Heart left ventricle (tissue), 16 donors: ENCODE measurements around the gene ARHGEF12. TPM values are rescaled to one million over a fixed set of nuclear protein-coding genes. Genes with fewer than 3 reads are reported as not detected.

Experiments used
- ATAC-seq, 4 donors: fragments of 200-7000 bp; cut with Tn5 transposase; one replicate each; pipeline ENCODE4 v1.9.1; 2020 to 2022; ENCODE audit warnings: moderate library complexity in 4 of 4, mild to moderate bottlenecking in 3 of 4, moderate number of reproducible peaks in 1 of 4
- DNase-seq, 5 donors: peaks; one replicate each; pipeline ENCODE4 v3.0.0-alpha.2; 2020
- H3K27ac ChIP-seq, 12 donors: fragments of 200-600 bp; sonication (generic) in 4 of 12; one replicate each; pipeline versions ENCODE4 v1.5.0 to v1.8.0; 2016 to 2022; ENCODE audit warnings: mild to moderate bottlenecking in 2 of 12
- H3K27me3 ChIP-seq, 9 donors: fragments of 200-600 bp; sonication (generic) in 2 of 9; one replicate each; pipeline versions ENCODE4 v1.5.1 to v1.8.0; 2016 to 2022; ENCODE audit warnings: mild to moderate bottlenecking in 3 of 9
- H3K36me3 ChIP-seq, 9 donors: fragments of 200-600 bp; sonication (generic) in 2 of 9; one replicate each; pipeline versions ENCODE4 v1.5.0 to v1.8.0; 2018 to 2022; ENCODE audit warnings: mild to moderate bottlenecking in 2 of 9
- H3K4me1 ChIP-seq, 12 donors: fragments of 200-600 bp; sonication (generic) in 4 of 12; one replicate each; pipeline versions ENCODE4 v1.5.0 to v1.8.0; 2016 to 2022; ENCODE audit warnings: mild to moderate bottlenecking in 3 of 12
- H3K4me3 ChIP-seq, 12 donors: fragments of 200-600 bp; sonication (generic) in 4 of 12; one replicate each; pipeline versions ENCODE4 v1.5.0 to v1.8.0; 2017 to 2022; ENCODE audit warnings: mild to moderate bottlenecking in 9 of 12, moderate library complexity in 4 of 12
- H3K9me3 ChIP-seq, 12 donors: fragments of 200-600 bp; sonication (generic) in 4 of 12; one replicate each; pipeline versions ENCODE4 v1.5.0 to v1.8.0; 2016 to 2022; ENCODE audit warnings: mild to moderate bottlenecking in 1 of 12
- POLR2A ChIP-seq, 2 donors: fragments of 450-650 bp; IDR thresholded peaks; one replicate each; pipeline ENCODE4 v1.6.1; 2017; ENCODE audit warnings: antibody characterized with exemption in 2 of 2, mild to moderate bottlenecking in 2 of 2, moderate library complexity in 2 of 2
- WGBS, 4 donors: extraction: QIAGEN DNeasy Blood & Tissue Kit in 2 of 4; methylation state at CpG; one replicate each; pipeline versions ENCODE4 v1.1.5 to v1.1.7; 2013 to 2018; 5-methylcytosine and 5-hydroxymethylcytosine counted together
- intact Hi-C, 10 donors: fragments of 100-400 bp; cut with DNase I; formaldehyde crosslinking; loops; one replicate each; pipeline versions ENCODE4 v1.11.1 to v1.14.2; 2022
- polyA plus RNA-seq, 2 donors: library from polyadenylated mRNA; stranded (reverse); fragments of 200-250 nt; gene quantifications; one replicate each; pipeline ENCODE4 v1.2.3, GENCODE V29; 2013
- total RNA-seq, 9 donors: library from RNA; depleted of rRNA in 2 of 9; stranded (reverse); fragments of >200 nt in 2 of 9; fragmentation: NEBNext Ultra II Directional in 3 of 9; extraction: Animal tissue kit (Norgen Biotek cat#: 25700) in 3 of 9; gene quantifications; one replicate each; pipeline versions ENCODE4 v1.1.0 to v1.2.4, GENCODE V29; 2016 to 2023
- TF ChIP-seq, protein P1 (sequence below), 12 donors: fragments of 200-600 bp; sonication (generic) in 4 of 12; IDR thresholded peaks; one replicate each; pipeline versions ENCODE4 v1.5.0 to v1.8.0; 2018 to 2022; ENCODE audit warnings: antibody characterized with exemption in 12 of 12, mild to moderate bottlenecking in 5 of 12
- donor health status: ischemic (EF 13 %, LVEDD 7.1; RV severe dilation, severe dysfunction).
- donor health status: healthy with polysubstance abuse.
- donor health status: DM: no; HTN: yes; CAD: no.
- donor health status: DM: no; HTN: no; CAD: no.
- donor health status: ischemic (EF 25% LVEDD 6.9; RV normal size, moderate dysfunction).
- donor health status: ischemic (EF 25% LVEDD 5.7; RV mildly dilated, moderate dysfunction).
- donor health status: healthy.
- donor health status: DM: yes; HTN: yes; CAD: no.
- donor health status: ischemic (EF 35%, LVEDD 5.7; RV mildly dilated, moderate dysfunction).
- donor health status: nonischemic (EF 11% LVEDD 7.7; RV severe dilation, severe dysfunction).
- donor health status: DM: yes; HTN: yes; CAD: no.
- donor health status: PGD.
- donor health status: ischemic (EF 29% LVEDD 5.4; RV normal size, mild dysfunction).
- donor health status: nonischemic (EF 23%, LVEDD 6.1; RV moderate dilation, normal function).

The ARHGEF12 gene
- total and polyA plus RNA-seq, 11 donors: 22.0 to 140 (median 112) TPM

DNA sequence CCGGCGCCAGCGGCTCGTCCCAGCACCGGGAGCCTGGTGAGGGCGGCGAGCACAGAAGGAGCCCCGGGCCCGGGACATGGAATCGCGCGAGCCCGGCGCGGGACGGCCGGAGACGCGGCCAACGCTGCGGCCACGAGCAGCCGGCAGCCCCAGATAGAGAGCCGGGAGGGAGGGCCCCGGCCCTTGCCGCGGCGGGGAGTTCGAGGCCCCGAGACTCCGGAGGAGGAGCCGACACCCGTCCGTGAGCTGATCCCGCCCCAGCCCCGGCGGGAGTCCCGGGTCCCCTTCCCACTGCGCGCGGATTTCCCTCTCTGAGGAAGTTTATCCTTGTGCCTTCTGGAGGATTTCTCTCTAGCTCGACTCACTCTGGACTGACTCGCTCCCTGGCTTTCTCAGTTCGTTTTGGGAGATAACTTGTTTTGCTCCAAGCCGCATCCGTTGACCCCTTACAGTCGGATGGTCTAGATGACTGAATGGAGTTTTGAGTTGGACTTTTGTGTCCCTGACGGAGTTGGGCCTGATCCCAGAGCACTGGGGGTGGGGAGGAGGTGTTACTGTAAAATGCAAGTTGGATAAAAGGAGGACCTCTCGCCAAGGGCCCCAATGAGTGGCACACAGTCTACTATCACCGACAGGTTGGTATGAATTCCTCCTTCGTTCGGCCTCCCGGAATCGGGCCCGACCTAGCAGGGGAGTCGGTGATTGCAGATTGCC is 585 bp downstream of the ARHGEF12 start:
- H3K36me3 ChIP-seq: no peaks in the 10 kb centered on the region
- H3K27ac ChIP-seq: peak overlapping the region; percentile 91 to 100 (median 98)
- ATAC-seq (peak in 3 of 4 donors; percentile 21 to 50 (median 30)), DNase-seq (peak; percentile 55 to 79 (median 68))
- intact Hi-C loops: loop anchor here in 9 of 10 donors (5.0 to 10.0 kb wide), 10 partner anchors 41 to 858 kb away; no protein-coding TSS in a partner anchor
- peak overlapping the region; percentile 59 to 99 (median 90) for H3K4me3 ChIP-seq
- H3K9me3 ChIP-seq: no peaks in the 10 kb centered on the region
- TF ChIP-seq POLR2A (IDR thresholded peaks at IDR 0.05): no peak
- TF ChIP-seq, protein P1, sequence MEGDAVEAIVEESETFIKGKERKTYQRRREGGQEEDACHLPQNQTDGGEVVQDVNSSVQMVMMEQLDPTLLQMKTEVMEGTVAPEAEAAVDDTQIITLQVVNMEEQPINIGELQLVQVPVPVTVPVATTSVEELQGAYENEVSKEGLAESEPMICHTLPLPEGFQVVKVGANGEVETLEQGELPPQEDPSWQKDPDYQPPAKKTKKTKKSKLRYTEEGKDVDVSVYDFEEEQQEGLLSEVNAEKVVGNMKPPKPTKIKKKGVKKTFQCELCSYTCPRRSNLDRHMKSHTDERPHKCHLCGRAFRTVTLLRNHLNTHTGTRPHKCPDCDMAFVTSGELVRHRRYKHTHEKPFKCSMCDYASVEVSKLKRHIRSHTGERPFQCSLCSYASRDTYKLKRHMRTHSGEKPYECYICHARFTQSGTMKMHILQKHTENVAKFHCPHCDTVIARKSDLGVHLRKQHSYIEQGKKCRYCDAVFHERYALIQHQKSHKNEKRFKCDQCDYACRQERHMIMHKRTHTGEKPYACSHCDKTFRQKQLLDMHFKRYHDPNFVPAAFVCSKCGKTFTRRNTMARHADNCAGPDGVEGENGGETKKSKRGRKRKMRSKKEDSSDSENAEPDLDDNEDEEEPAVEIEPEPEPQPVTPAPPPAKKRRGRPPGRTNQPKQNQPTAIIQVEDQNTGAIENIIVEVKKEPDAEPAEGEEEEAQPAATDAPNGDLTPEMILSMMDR (IDR thresholded peaks at IDR 0.05): no peak
- H3K27me3 ChIP-seq: peaks cover 0 to 49% (median 0%) of the 10 kb centered on the region in 9 donors
- peaks cover 2 to 65% (median 44%) of the 10 kb centered on the region in 12 donors for H3K4me1 ChIP-seq
- WGBS, 4 donors: 0% methylated on average over 19 to 56 of the region's 56 CpGs

DNA sequence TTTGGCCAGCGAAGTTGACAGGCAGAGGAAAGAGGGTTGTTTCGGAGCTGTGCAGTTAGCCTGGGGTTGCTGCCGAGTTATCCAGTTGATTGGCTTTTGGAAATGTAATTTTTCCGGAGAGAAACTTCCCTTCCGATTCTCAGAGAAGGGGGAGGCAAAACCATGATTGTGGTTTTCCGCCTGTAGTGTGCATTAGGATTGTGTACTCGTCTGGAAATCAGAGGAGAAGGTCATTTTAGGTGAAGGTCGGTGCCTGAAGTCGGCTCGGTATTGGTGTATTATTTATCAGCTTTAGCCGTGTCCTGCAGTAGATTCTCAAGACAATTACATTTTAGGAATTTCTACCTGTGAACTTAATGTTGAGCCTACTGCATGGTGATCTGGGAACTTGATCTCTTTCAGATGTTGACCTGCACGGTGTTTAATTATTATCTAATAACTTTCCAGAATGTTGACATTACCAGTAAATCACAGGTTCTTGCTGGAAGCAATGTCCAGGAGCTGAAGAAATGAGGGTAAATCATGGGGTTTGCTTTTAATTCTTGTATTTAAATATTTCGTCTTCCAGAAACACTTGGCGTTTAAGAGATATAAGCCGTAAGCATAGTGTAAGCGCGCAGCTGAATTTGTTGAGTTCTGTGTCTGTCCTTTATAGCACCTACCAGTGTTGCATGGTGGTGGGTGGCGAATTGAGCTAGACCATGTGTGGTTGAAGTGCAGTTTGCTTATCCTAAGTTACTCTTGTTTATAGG is 1.3 kb downstream of the ARHGEF12 start:
- intact Hi-C loops: loop anchor here in 9 of 10 donors (5.0 to 10.0 kb wide), 10 partner anchors 40 to 857 kb away; no protein-coding TSS in a partner anchor
- Histone ChIP-seq H3K27ac (peak overlapping the region; percentile 91 to 100 (median 98)), H3K4me3 (peak overlapping the region; percentile 59 to 99 (median 90)), H3K36me3 (no peaks in the 10 kb centered on the region), H3K9me3 (no peaks in the 10 kb centered on the region), H3K27me3 (peaks cover 0 to 49% (median 0%) of the 10 kb centered on the region in 9 donors), H3K4me1 (peaks cover 7 to 65% (median 44%) of the 10 kb centered on the region in 12 donors)
- TF ChIP-seq, protein P1 (IDR thresholded peaks at IDR 0.05): no peak
- no peak for TF ChIP-seq POLR2A (IDR thresholded peaks at IDR 0.05)
- peak in 1 of 4 donors; percentile 16 for ATAC-seq
- no peak for DNase-seq
- 2 to 5% (median 3%) methylated on average over 18 of the region's 18 CpGs for WGBS, 4 donors

DNA sequence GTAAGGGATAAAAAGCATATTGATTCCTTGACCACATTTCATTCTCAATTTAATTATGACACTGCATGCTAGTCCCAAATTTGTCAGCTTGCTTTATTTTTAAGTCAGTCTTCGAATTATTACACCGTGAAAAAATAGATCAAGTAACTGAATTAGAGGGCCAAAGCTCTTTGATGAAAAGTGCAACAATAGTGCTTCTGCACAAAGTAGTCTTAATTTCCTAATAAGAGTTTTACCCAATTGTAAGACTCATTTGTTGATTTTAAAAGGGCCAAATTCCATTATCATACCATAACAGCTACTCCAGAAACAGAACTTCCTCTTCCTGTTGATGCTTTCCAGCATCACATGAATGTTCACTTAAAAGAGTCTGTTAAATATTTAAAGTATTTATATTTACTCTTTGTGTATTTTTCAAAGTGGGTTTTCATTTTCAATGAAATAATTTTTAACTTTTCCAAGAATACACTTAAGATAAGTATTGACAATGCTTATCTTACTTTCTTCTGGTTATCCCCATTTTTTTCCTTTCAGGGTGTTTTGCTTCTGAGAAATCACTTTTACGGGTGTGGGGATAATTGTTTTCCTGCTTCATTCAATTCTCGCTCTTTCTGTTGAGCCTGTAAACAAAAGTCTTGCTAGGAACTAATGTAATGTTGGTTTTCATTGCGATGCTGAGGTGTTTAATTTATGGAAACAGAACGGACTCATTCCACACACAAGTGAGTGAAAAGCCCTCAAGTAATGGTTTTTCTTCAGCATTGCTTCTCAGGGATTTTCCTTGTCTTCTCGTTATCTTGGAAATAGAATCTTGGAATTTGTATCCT is 2.1 kb downstream of the ARHGEF12 start:
- intact Hi-C loops: loop anchor here in 9 of 10 donors (5.0 to 10.0 kb wide), 10 partner anchors 39 to 856 kb away; no protein-coding TSS in a partner anchor
- H3K27ac ChIP-seq: peak overlapping the region; percentile 91 to 100 (median 98)
- H3K36me3 ChIP-seq: no peaks in the 10 kb centered on the region
- WGBS, 4 donors: 8 to 12% (median 10%) methylated on average over 7 of the region's 7 CpGs
- peak overlapping the region; percentile 59 to 99 (median 90) for H3K4me3 ChIP-seq
- ATAC-seq: no peak
- peaks cover 7 to 67% (median 48%) of the 10 kb centered on the region in 12 donors for H3K4me1 ChIP-seq
- TF ChIP-seq, protein P1 (IDR thresholded peaks at IDR 0.05): no peak
- TF ChIP-seq POLR2A (IDR thresholded peaks at IDR 0.05): no peak
- H3K27me3 ChIP-seq: peaks cover 0 to 57% (median 0%) of the 10 kb centered on the region in 9 donors
- H3K9me3 ChIP-seq: no peaks in the 10 kb centered on the region
- no peak for DNase-seq
